IgD-negative memory B cell (primary cell): ENCODE data around the gene DOCK10. TPM values are rescaled to one million over a fixed set of nuclear protein-coding genes. Genes with fewer than 3 reads are reported as not detected.
A peak's percentile ranks its signal among the peaks of the same experiment; 100 is the strongest.

Experiments used
- H3K27ac Mint-ChIP-seq, 3 donors: one replicate each; pipeline ENCODE4 v1.8.0; 2020 to 2022; ENCODE audit warnings: mild to moderate bottlenecking in 3 of 3, mixed read lengths in 3 of 3, moderate library complexity in 1 of 3
- H3K27me3 Mint-ChIP-seq: one replicate; pipeline ENCODE4 v1.8.0; 2021; ENCODE audit warnings: mixed read lengths
- H3K36me3 Mint-ChIP-seq: one replicate; pipeline ENCODE4 v1.8.0; 2020; ENCODE audit warnings: mild to moderate bottlenecking, mixed read lengths
- H3K4me1 Mint-ChIP-seq, 3 donors: one replicate each; pipeline ENCODE4 v1.8.0; 2020 to 2022; ENCODE audit warnings: mixed read lengths in 3 of 3, mild to moderate bottlenecking in 1 of 3
- H3K4me3 Mint-ChIP-seq, 4 donors: one replicate each; pipeline ENCODE4 v1.8.0; 2020 to 2022; ENCODE audit warnings: mild to moderate bottlenecking in 4 of 4, mixed read lengths in 4 of 4, moderate library complexity in 3 of 4
- H3K9me3 Mint-ChIP-seq, 3 donors: one replicate each; pipeline ENCODE4 v1.8.0; 2020 to 2021; ENCODE audit warnings: mixed read lengths in 3 of 3, mild to moderate bottlenecking in 1 of 3
- polyA plus RNA-seq: library from polyadenylated mRNA; unstranded; fragments of 300-500 nt; fragmentation: Illumina TruSeq; gene quantifications from one replicate; pipeline ENCODE4 v1.2.3, GENCODE V29; 2021

Gene DOCK10
- polyA plus RNA-seq, 1 donor from 2014 or later = 26.9 TPM

GRCh38 chr2:225032246-225032645, 10.0 kb downstream of the DOCK10 start:
- Mint-ChIP-seq H3K4me1 (peaks cover 9 to 30% (median 11%) of the 10 kb centered on the region in 3 donors), H3K9me3 (no peaks in the 10 kb centered on the region), H3K27ac (no peak overlapping the region), H3K36me3 (peaks cover 5% of the 10 kb centered on the region), H3K27me3 (no peaks in the 10 kb centered on the region), H3K4me3 (no peak overlapping the region)

GRCh38 chr2:225031599-225031998, 10.7 kb downstream of the DOCK10 start:
- H3K9me3 Mint-ChIP-seq = no peaks in the 10 kb centered on the region
- peak overlapping the region in 1 of 3 donors; percentile 33 for H3K27ac Mint-ChIP-seq
- H3K27me3 Mint-ChIP-seq = no peaks in the 10 kb centered on the region

GRCh38 chr2:225030893-225031292, 11.4 kb downstream of the DOCK10 start:
- Mint-ChIP-seq H3K4me1 (peaks cover 15 to 35% (median 15%) of the 10 kb centered on the region in 3 donors), H3K9me3 (no peaks in the 10 kb centered on the region), H3K4me3 (no peak overlapping the region), H3K36me3 (peaks cover 4% of the 10 kb centered on the region), H3K27me3 (no peaks in the 10 kb centered on the region), H3K27ac (no peak overlapping the region)

More at GRCh38 chr2:225031599-225031998, 10.7 kb downstream of the DOCK10 start:
- Mint-ChIP-seq H3K4me3 (no peak overlapping the region), H3K4me1 (peaks cover 7 to 29% (median 8%) of the 10 kb centered on the region in 3 donors), H3K36me3 (peaks cover 5% of the 10 kb centered on the region)

GRCh38 chr2:225030203-225030602, 12.1 kb downstream of the DOCK10 start:
- peaks cover 13 to 32% (median 16%) of the 10 kb centered on the region in 3 donors for H3K4me1 Mint-ChIP-seq
- H3K27ac Mint-ChIP-seq = no peak overlapping the region
- no peaks in the 10 kb centered on the region for H3K27me3 Mint-ChIP-seq
- H3K4me3 Mint-ChIP-seq = no peak overlapping the region
- no peaks in the 10 kb centered on the region for H3K9me3 Mint-ChIP-seq
- H3K36me3 Mint-ChIP-seq = peaks cover 2% of the 10 kb centered on the region

- Mint-ChIP-seq H3K36me3 (peaks cover 2% of the 10 kb centered on the region), H3K27me3 (no peaks in the 10 kb centered on the region), H3K27ac (no peak overlapping the region), H3K4me1 (peaks cover 8 to 21% (median 17%) of the 10 kb centered on the region in 3 donors), H3K9me3 (no peaks in the 10 kb centered on the region), H3K4me3 (no peak overlapping the region)
Measured at GRCh38 chr2:225028572-225028971, 13.7 kb downstream of the DOCK10 start.

- no peaks in the 10 kb centered on the region for H3K9me3 Mint-ChIP-seq
- no peak overlapping the region for H3K27ac Mint-ChIP-seq
- H3K4me3 Mint-ChIP-seq = no peak overlapping the region
- peaks cover 8 to 28% (median 21%) of the 10 kb centered on the region in 3 donors for H3K4me1 Mint-ChIP-seq
- H3K36me3 Mint-ChIP-seq = no peaks in the 10 kb centered on the region
- H3K27me3 Mint-ChIP-seq = no peaks in the 10 kb centered on the region
Measured at GRCh38 chr2:225027061-225027762, 15.1 kb downstream of the DOCK10 start.

GRCh38 chr2:225025917-225026571, 16.2 kb downstream of the DOCK10 start:
- Mint-ChIP-seq H3K4me3 (peak overlapping the region in 1 of 4 donors; percentile 51), H3K27me3 (no peaks in the 10 kb centered on the region), H3K27ac (peak overlapping the region in 2 of 3 donors; percentile 54 to 71), H3K4me1 (peaks cover 8 to 30% (median 21%) of the 10 kb centered on the region in 3 donors), H3K9me3 (no peaks in the 10 kb centered on the region), H3K36me3 (no peaks in the 10 kb centered on the region)

GRCh38 chr2:225022188-225022587, 20.1 kb downstream of the DOCK10 start:
- no peaks in the 10 kb centered on the region for H3K27me3 Mint-ChIP-seq
- peaks cover 8 to 23% (median 17%) of the 10 kb centered on the region in 3 donors for H3K4me1 Mint-ChIP-seq
- H3K4me3 Mint-ChIP-seq = no peak overlapping the region
- no peaks in the 10 kb centered on the region for H3K36me3 Mint-ChIP-seq
- peak overlapping the region in 1 of 3 donors; percentile 69 for H3K27ac Mint-ChIP-seq
- H3K9me3 Mint-ChIP-seq = no peaks in the 10 kb centered on the region

- Mint-ChIP-seq H3K27me3 (no peaks in the 10 kb centered on the region), H3K27ac (no peak overlapping the region), H3K4me3 (no peak overlapping the region), H3K4me1 (peaks cover 0 to 11% (median 8%) of the 10 kb centered on the region in 3 donors), H3K9me3 (no peaks in the 10 kb centered on the region), H3K36me3 (no peaks in the 10 kb centered on the region)
Measured at GRCh38 chr2:225020168-225020849, 22.0 kb downstream of the DOCK10 start.

- no peaks in the 10 kb centered on the region for H3K9me3 Mint-ChIP-seq
- no peaks in the 10 kb centered on the region for H3K27me3 Mint-ChIP-seq
- no peak overlapping the region for H3K27ac Mint-ChIP-seq
- H3K36me3 Mint-ChIP-seq = no peaks in the 10 kb centered on the region
- no peak overlapping the region for H3K4me3 Mint-ChIP-seq
- H3K4me1 Mint-ChIP-seq = peaks cover 0 to 11% (median 6%) of the 10 kb centered on the region in 3 donors
Measured at GRCh38 chr2:225019105-225019504, 23.2 kb downstream of the DOCK10 start.

- no peaks in the 10 kb centered on the region for H3K9me3 Mint-ChIP-seq
- H3K27me3 Mint-ChIP-seq = no peaks in the 10 kb centered on the region
- no peaks in the 10 kb centered on the region for H3K36me3 Mint-ChIP-seq
- no peak overlapping the region for H3K4me3 Mint-ChIP-seq
- H3K4me1 Mint-ChIP-seq = peaks cover 0 to 6% (median 2%) of the 10 kb centered on the region in 3 donors
- no peak overlapping the region for H3K27ac Mint-ChIP-seq
Measured at GRCh38 chr2:225017713-225018112, 24.6 kb downstream of the DOCK10 start.

- H3K27ac Mint-ChIP-seq = no peak overlapping the region
- H3K4me3 Mint-ChIP-seq = no peak overlapping the region
- H3K4me1 Mint-ChIP-seq = peaks cover 0 to 2% (median 2%) of the 10 kb centered on the region in 3 donors
- no peaks in the 10 kb centered on the region for H3K27me3 Mint-ChIP-seq
- no peaks in the 10 kb centered on the region for H3K36me3 Mint-ChIP-seq
- H3K9me3 Mint-ChIP-seq = no peaks in the 10 kb centered on the region
Measured at GRCh38 chr2:225017098-225017685, 25.1 kb downstream of the DOCK10 start.

GRCh38 chr2:225013425-225014365, 28.6 kb downstream of the DOCK10 start:
- Mint-ChIP-seq H3K36me3 (no peaks in the 10 kb centered on the region), H3K27ac (peak overlapping the region in 1 of 3 donors; percentile 32), H3K4me1 (peaks cover 4 to 18% (median 13%) of the 10 kb centered on the region in 3 donors), H3K4me3 (no peak overlapping the region), H3K27me3 (no peaks in the 10 kb centered on the region), H3K9me3 (no peaks in the 10 kb centered on the region)

- no peaks in the 10 kb centered on the region for H3K9me3 Mint-ChIP-seq
- H3K4me1 Mint-ChIP-seq = peaks cover 10 to 29% (median 25%) of the 10 kb centered on the region in 3 donors
- H3K27ac Mint-ChIP-seq = no peak overlapping the region
Measured at GRCh38 chr2:225011585-225011984, 30.7 kb downstream of the DOCK10 start.

More at GRCh38 chr2:225011585-225011984, 30.7 kb downstream of the DOCK10 start:
- Mint-ChIP-seq H3K27me3 (no peaks in the 10 kb centered on the region), H3K36me3 (no peaks in the 10 kb centered on the region), H3K4me3 (no peak overlapping the region)
